GM12801 (cell line): ENCODE measurements around the gene CDC6.

Experiments
- TF ChIP-seq, protein P1 (sequence below): IDR thresholded peaks from one replicate; pipeline ENCODE4 v1.5.1; 2011; ENCODE audit warnings: control low read depth; ENCODE audit not compliant: insufficient read length; ENCODE audit errors: extremely low read depth

The CDC6 gene

DNA sequence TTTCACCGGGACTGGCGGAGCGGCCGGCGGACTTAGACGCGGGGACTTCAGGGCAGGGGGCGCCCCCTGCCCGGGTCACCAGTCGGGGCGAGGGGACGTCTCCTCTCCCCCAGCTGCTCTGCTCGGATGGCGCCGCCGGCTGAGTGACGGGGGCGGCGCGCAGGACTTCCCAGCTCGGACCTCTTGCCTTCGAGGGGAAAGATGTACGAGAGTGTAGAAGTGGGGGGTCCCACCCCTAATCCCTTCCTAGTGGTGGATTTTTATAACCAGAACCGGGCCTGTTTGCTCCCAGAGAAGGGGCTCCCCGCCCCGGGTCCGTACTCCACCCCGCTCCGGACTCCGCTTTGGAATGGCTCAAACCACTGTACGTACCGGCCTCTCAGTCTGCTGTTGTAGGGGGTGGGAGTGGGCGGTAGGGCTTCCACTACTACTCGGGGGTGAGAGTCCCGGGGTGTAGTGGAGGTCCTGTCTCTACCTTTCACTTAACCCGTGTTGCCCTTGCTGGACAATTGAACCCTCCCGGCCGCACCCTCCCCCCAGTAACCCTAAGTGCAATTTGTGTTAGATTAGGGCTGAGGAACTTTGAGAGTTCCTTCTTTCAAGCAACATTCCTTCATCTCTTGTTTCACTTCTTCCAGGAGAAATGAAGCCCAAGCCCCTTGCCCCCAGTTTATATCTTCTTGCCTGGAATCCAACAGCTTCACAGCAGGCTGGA is 55.0 kb downstream of the CDC6 start:
- TF ChIP-seq, protein P1, sequence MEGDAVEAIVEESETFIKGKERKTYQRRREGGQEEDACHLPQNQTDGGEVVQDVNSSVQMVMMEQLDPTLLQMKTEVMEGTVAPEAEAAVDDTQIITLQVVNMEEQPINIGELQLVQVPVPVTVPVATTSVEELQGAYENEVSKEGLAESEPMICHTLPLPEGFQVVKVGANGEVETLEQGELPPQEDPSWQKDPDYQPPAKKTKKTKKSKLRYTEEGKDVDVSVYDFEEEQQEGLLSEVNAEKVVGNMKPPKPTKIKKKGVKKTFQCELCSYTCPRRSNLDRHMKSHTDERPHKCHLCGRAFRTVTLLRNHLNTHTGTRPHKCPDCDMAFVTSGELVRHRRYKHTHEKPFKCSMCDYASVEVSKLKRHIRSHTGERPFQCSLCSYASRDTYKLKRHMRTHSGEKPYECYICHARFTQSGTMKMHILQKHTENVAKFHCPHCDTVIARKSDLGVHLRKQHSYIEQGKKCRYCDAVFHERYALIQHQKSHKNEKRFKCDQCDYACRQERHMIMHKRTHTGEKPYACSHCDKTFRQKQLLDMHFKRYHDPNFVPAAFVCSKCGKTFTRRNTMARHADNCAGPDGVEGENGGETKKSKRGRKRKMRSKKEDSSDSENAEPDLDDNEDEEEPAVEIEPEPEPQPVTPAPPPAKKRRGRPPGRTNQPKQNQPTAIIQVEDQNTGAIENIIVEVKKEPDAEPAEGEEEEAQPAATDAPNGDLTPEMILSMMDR = no peak

DNA sequence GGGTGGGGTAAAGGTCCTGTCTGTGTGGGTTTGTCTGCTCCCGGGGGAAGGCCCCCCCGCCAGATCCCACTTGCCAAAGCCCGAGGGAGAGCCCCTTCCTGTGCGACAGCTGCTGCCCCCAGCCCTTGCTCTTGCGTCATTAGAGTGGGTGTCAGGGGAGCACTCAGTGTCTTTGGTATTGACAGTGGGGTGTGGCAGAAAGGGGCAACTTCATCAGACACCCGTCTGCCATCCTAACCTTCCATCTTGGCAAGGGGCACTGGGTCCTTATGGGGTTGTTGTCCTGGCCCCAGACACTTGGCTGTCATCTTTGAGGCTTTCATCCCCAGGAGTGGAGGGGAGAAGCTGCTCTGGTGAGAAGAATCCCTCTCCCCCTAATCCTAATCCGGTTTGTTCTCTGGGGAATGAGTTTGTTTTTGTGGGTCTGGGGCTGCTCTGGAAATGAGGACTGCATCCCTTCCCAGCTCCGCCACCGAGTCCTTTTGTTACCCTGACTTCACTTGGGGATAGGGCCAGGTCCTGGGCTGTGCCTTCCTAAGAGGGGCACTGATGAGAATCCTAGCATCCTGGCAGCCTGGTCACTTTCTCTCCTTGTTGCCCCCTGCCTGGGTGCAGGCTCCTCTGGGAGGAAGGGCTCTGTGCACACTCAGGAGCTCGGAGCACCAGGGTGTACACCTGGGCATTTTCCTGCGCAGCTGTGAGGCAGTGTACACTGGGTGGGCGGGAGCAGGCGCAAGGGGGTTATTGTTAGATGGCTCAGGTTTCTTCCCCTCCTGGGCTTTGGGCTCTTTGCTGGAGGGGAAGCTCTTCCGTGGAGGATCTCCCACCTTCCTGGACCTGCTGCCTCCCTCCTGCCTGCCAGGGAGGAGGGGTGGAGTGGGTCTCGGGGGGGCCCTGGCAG is 55.8 kb downstream of the CDC6 start:
- TF ChIP-seq, protein P1 = no peak

DNA sequence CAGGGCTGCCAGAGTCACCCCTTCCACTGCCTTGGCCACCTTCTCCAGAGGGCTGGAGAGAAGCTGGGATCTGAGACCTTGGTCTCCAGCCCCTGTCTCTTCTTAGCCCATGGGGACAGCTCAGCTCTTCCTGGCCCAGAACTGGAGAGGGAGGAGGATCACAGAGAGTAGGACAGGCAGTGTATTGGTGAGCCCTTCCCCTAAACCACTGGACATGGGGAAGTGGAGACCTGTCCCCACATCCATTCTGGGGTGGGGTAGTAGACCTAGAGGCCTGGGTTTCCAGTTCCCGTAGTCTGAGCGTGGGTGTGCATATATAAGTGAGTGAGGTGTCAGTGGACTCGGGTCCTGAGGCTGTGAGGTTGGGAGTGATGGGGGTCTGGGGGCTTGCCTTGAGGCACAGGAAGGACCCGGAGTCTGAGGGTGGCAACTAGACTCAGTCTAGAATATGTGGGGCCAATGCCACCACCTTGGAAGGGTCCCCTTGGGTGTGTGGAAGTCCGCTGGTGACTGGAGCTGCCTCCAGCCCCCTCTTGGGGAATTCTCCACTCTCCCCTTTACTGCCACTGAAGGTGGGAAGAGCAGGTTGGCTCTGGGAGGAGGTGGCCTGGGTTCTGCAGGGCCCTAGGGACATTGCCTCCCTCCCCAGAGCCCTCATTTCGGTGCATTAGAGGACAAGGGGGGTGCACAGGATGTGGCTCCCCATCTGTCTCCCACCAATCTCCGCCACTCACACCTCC is 56.9 kb downstream of the CDC6 start:
- TF ChIP-seq, protein P1 = no peak

DNA sequence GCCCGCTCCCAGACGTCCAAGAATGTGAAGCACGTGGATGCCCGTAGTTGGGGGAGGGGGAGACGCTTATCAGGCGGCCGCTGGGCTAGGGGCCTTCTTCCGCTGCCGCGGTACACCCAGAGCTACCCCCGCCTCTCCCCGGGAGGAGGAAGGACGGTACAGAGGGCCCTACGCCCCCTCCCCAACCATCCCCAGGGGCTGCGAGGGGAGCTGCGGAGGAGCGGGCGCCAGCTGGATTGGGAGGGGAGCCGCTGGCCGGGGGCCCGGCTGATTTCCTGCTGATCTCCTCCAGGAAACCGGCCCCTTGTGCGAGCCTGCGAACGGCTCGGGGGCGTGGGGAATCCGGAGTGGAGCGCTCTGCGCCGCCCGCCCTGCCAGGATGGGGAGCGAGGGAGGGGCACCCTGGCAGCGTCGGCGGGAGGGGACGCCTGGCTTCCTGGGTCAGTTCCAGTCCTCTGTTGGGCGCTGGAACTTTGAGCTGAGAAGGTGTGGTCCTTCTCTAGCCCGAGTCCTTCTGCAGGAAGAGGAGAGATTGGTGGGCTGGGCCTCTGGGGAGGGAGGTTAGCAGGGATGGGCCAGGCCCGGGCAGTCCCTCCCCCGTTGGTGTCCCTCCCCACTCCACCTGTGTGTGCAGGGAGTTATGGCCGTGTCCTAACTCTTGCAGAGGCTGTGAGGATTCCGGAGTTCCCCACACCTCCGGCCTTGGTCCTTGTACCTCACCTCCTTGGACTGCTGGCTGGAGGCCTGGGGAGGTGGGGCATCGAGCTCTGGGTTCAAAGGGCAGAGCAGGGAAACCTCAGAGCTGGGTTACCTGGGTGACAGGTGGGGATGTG is 57.7 kb downstream of the CDC6 start:
- TF ChIP-seq, protein P1 = no peak

DNA sequence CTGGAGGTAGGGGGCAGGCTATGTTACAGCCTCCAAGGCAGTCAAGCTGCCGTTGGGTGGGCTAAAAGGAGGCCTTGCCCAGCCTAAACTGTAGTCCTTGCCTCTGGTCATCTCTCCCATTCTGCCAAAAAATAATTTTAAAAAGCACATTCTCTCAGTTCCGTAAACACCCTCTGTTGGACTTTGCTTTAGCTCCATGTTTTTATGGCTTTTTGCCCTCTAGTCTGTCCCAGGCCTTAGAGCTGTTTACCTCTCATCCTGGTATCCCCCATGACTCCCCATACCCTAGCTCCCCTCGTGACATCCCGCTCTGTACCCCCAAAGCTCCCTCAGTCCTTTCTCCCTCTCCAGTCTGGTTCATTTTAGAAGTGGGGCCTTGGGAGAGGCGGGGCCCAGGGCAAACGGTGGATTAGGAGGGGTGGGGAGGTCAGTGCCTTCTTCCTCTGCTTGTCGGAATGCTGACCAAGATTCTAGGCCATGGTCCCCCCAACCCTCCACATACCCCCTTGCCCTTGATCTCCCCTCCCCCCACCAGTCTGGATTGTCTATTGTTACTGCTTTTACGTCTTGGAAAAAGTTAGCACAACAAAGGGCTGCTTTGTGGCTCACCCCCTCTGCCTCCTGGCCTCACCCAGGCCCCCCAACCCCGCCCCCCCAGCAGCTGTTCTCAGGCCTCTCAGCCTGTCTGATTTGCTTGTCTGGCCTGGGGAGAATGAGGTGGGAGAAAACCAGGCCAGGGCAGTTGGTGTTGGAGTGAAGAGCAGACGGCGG is 58.5 kb downstream of the CDC6 start:
- TF ChIP-seq, protein P1 = no peak

DNA sequence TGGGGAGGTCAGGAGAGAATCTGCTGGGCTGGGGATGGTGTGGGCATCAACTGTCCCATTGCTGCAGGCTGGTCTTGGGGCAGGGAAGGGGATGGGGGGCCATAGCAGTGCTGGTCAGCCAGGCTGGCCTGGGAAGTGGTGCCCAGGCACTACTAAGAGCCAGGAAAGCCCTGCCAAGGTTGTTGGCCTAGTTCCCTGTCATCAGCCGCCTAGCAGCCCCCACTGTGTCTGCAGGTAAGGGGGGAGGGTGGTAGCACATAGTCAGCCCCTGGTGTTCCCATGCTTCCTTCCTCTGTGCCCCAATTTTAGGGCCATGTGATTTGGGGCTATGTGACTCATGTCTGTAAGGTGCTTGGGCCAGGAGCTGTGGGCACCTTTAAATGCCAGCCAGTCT is 59.1 kb downstream of the CDC6 start:
- TF ChIP-seq, protein P1 = no peak
